Ovary (tissue), 9 donors: ENCODE measurements around the gene TSPAN3. TPM values are rescaled to one million over a fixed set of nuclear protein-coding genes. Genes with fewer than 3 reads are reported as not detected.

Experiments
- DNase-seq, 5 donors: peaks; one replicate each; pipeline ENCODE4 v3.0.0-alpha.2; 2019 to 2020
- H3K27ac ChIP-seq, 2 donors: fragments of 200-600 bp; one replicate each; pipeline versions ENCODE4 v1.5.1 to v1.8.0; 2019 to 2022
- H3K27me3 ChIP-seq: fragments of 200-600 bp; one replicate; pipeline ENCODE4 v1.8.0; 2022
- H3K36me3 ChIP-seq: fragments of 200-600 bp; sonication (generic); one replicate; pipeline ENCODE4 v1.5.1; 2019
- H3K4me1 ChIP-seq: one replicate; pipeline ENCODE4 v1.8.1; 2013; ENCODE audit warnings: mild to moderate bottlenecking, moderate library complexity; ENCODE audit not compliant: insufficient read depth
- H3K4me3 ChIP-seq: fragments of 200-600 bp; sonication (generic); one replicate; pipeline ENCODE4 v1.5.1; 2017
- H3K9me3 ChIP-seq, 2 donors: fragments of 200-600 bp in 1 of 2; sonication (generic) in 1 of 2; one replicate each; pipeline versions ENCODE4 v1.5.1 to v1.8.1; 2013 to 2019; ENCODE audit warnings: mild to moderate bottlenecking in 1 of 2, moderate library complexity in 1 of 2
- CTCF ChIP-seq, 3 donors: fragments of 450-650 bp in 2 of 3; fragments of 200-600 bp in 1 of 3; IDR thresholded peaks; one replicate each; pipeline versions ENCODE4 v1.5.1 to v1.8.0; 2016 to 2022; ENCODE audit warnings: antibody characterized with exemption in 3 of 3, mild to moderate bottlenecking in 1 of 3
- EP300 ChIP-seq: sonication (generic); formaldehyde crosslinking; IDR thresholded peaks from one replicate; pipeline ENCODE4 v1.6.1; 2017; ENCODE audit warnings: antibody characterized with exemption
- POLR2A ChIP-seq: fragments of 450-650 bp; IDR thresholded peaks from one replicate; pipeline ENCODE4 v1.6.1; 2017; ENCODE audit warnings: antibody characterized with exemption, mild to moderate bottlenecking, moderate library complexity
- WGBS, 3 donors: extraction: QIAGEN DNeasy Blood & Tissue Kit in 1 of 3; methylation state at CpG; one replicate each; pipeline versions ENCODE4 v1.1.5 to v1.1.7; 2013 to 2017; 5-methylcytosine and 5-hydroxymethylcytosine counted together
- intact Hi-C, 4 donors: fragments of 100-400 bp; cut with DNase I; formaldehyde crosslinking; loops; one replicate each; pipeline versions ENCODE4 v1.11.0 to v1.15.1; 2022 to 2023
- polyA plus RNA-seq, 2 donors: library from polyadenylated mRNA; stranded (reverse); fragments of 200-250 nt in 1 of 2; fragments of 350-450 nt in 1 of 2; fragmentation: Illumina TruSeq in 1 of 2; extraction: RNeasy Lipid Tissue Mini Kit (QIAGEN cat#74804) in 1 of 2; gene quantifications; one replicate each; pipeline ENCODE4 v1.2.3, GENCODE V29; 2013 to 2014
- total RNA-seq, 7 donors: library from RNA; depleted of rRNA in 2 of 7; stranded (reverse); fragments of >200 nt in 2 of 7; fragmentation: NEBNext Ultra II Directional in 3 of 7; extraction: Animal tissue kit (Norgen Biotek cat#: 25700) in 3 of 7; gene quantifications; one replicate each; pipeline versions ENCODE4 v1.1.0 to v1.2.4, GENCODE V29; 2016 to 2023
- donor health status: DM: no; HTN: no; CAD: no; lungs with moderate emphysema.
- donor health status: DM: no; HTN: no; CAD: no.
- donor health status: Bipolar disorder and iron deficiency.
- donor health status: DM: yes; HTN: yes; CAD: no.
- donor health status: DM: no; HTN: no; CAD: no.
- donor health status: DM: yes; HTN: yes; CAD: no.

TSPAN3 gene
- total and polyA plus RNA-seq, 9 donors, result 140 to 266 (median 196) TPM

GRCh38 chr15:77042245-77042919 is 28.5 kb downstream of the TSPAN3 start:
- H3K27me3 ChIP-seq, result no peaks in the 10 kb centered on the region
- intact Hi-C loops, result no loop called here
- H3K36me3 ChIP-seq, result no peaks in the 10 kb centered on the region
- no peak overlapping the region for H3K27ac ChIP-seq
- no peak overlapping the region for H3K4me3 ChIP-seq
- no peaks in the 10 kb centered on the region for H3K4me1 ChIP-seq
- H3K9me3 ChIP-seq, result no peaks in the 10 kb centered on the region
- TF ChIP-seq POLR2A, result no peak
- TF ChIP-seq EP300, result no peak
- TF ChIP-seq CTCF (IDR thresholded peaks at IDR 0.05), result no peak
- DNase-seq, result no peak
- 78 to 86% (median 81%) methylated on average over 8 of the region's 8 CpGs for WGBS, 3 donors

GRCh38 chr15:77040673-77041072 is 30.2 kb downstream of the TSPAN3 start:
- intact Hi-C loops, result no loop called here
- Histone ChIP-seq H3K27me3 (no peaks in the 10 kb centered on the region), H3K9me3 (no peaks in the 10 kb centered on the region), H3K27ac (no peak overlapping the region), H3K4me3 (no peak overlapping the region), H3K4me1 (no peaks in the 10 kb centered on the region), H3K36me3 (no peaks in the 10 kb centered on the region)
- no peak for DNase-seq
- TF ChIP-seq POLR2A (no peak), EP300 (no peak), CTCF (IDR thresholded peaks at IDR 0.05) (no peak)
- WGBS, 3 donors, result 73 to 92% (median 87%) methylated on average over 5 of the region's 5 CpGs

GRCh38 chr15:77039848-77040247 is 31.1 kb downstream of the TSPAN3 start:
- TF ChIP-seq EP300, result no peak
- TF ChIP-seq POLR2A, result no peak
- TF ChIP-seq CTCF (IDR thresholded peaks at IDR 0.05), result no peak
- DNase-seq, result no peak
- Histone ChIP-seq H3K4me3 (no peak overlapping the region), H3K9me3 (no peaks in the 10 kb centered on the region), H3K4me1 (no peaks in the 10 kb centered on the region), H3K27me3 (no peaks in the 10 kb centered on the region), H3K27ac (no peak overlapping the region), H3K36me3 (no peaks in the 10 kb centered on the region)
- intact Hi-C loops, result loop anchor here in 1 of 4 donors (10.0 kb wide), 1 partner anchor 65 kb away; no protein-coding TSS in a partner anchor
- WGBS, 3 donors, result 78 to 89% methylated on average over 8 of the region's 8 CpGs; no CpG with 5 or more reads in 1 of the 3 donors

GRCh38 chr15:77039217-77039533 is 31.7 kb downstream of the TSPAN3 start:
- no peaks in the 10 kb centered on the region for H3K36me3 ChIP-seq
- DNase-seq, result no peak
- intact Hi-C loops, result loop anchor here in 1 of 4 donors (10.0 kb wide), 1 partner anchor 66 kb away; no protein-coding TSS in a partner anchor
- TF ChIP-seq EP300 (no peak), POLR2A (no peak), CTCF (IDR thresholded peaks at IDR 0.05) (no peak)
- H3K4me3 ChIP-seq, result no peak overlapping the region
- no peaks in the 10 kb centered on the region for H3K9me3 ChIP-seq
- H3K4me1 ChIP-seq, result no peaks in the 10 kb centered on the region
- no peaks in the 10 kb centered on the region for H3K27me3 ChIP-seq
- WGBS, 3 donors, result 72 to 74% methylated on average over 5 of the region's 5 CpGs; no CpG with 5 or more reads in 1 of the 3 donors
- H3K27ac ChIP-seq, result no peak overlapping the region
